CD14-positive monocyte (primary cell): Measurements from ENCODE around the gene TMEM182. TPM values are rescaled to one million over a fixed set of nuclear protein-coding genes. Genes with fewer than 3 reads are reported as not detected.

Experiments used
- DNase-seq, 3 donors: peaks; one replicate each; pipeline ENCODE4 v3.0.0-alpha.2; 2011 to 2022
- H2AFZ ChIP-seq: 2 replicates; pipeline ENCODE4 v1.6.0; 2012; ENCODE audit warnings: mild to moderate bottlenecking, low read depth, low read length, inconsistent platforms; ENCODE audit not compliant: insufficient read depth, poor library complexity, severe bottlenecking
- H3K27ac ChIP-seq, 2 donors: 1 replicate in 1 of 2; 2 replicates in 1 of 2; pipeline ENCODE4 v1.5.1; 2012 to 2013; ENCODE audit warnings: low read length in 2 of 2, control low read depth in 1 of 2, inconsistent platforms in 1 of 2, low read depth in 1 of 2, mild to moderate bottlenecking in 1 of 2
- H3K27me3 ChIP-seq, 2 donors: one replicate each; pipeline versions ENCODE4 v1.6.0 to v1.6.1; 2011 to 2013; ENCODE audit warnings: low read length in 2 of 2; ENCODE audit not compliant: control insufficient read depth in 2 of 2, insufficient read depth in 2 of 2
- H3K36me3 ChIP-seq, 2 donors: replicated peaks in 1 of 2; 1 replicate in 1 of 2; 2 replicates in 1 of 2; pipeline versions ENCODE4 v1.5.1 to v1.6.1; 2012 to 2013; ENCODE audit warnings: low read length in 2 of 2, control low read depth in 1 of 2, inconsistent platforms in 1 of 2, mild to moderate bottlenecking in 1 of 2; ENCODE audit not compliant: insufficient read depth in 2 of 2, control insufficient read depth in 1 of 2
- H3K4me1 ChIP-seq, 2 donors: 1 replicate in 1 of 2; 2 replicates in 1 of 2; pipeline versions ENCODE4 v1.5.1 to v1.6.1; 2012 to 2013; ENCODE audit warnings: low read length in 2 of 2, control low read depth in 1 of 2, inconsistent platforms in 1 of 2, mild to moderate bottlenecking in 1 of 2, moderate library complexity in 1 of 2; ENCODE audit not compliant: insufficient read depth in 2 of 2, control insufficient read depth in 1 of 2
- H3K4me2 ChIP-seq: replicated peaks from 2 replicates; pipeline ENCODE3; 2012; ENCODE audit warnings: low read length, moderate library complexity, mild to moderate bottlenecking; ENCODE audit not compliant: poor library complexity, severe bottlenecking; ENCODE audit errors: extremely low read depth
- H3K4me3 ChIP-seq, 3 experiments: fragments of 200-600 bp in 1 of 3; sonication (generic) in 1 of 3; replicated peaks in 1 of 3; 1 replicate in 2 of 3; 2 replicates in 1 of 3; pipeline ENCODE4 v1.5.1; 2011 to 2013; ENCODE audit warnings: low read length in 3 of 3, mild to moderate bottlenecking in 3 of 3, control low read depth in 2 of 3, low read depth in 2 of 3, inconsistent platforms in 1 of 3, moderate library complexity in 1 of 3
- H3K79me2 ChIP-seq: 2 replicates; pipeline ENCODE4 v1.6.0; 2012; ENCODE audit warnings: mild to moderate bottlenecking, control low read depth, inconsistent platforms, low read length, moderate library complexity; ENCODE audit not compliant: insufficient read depth
- H3K9ac ChIP-seq: 2 replicates; pipeline ENCODE4 v1.6.0; 2017; ENCODE audit warnings: low read length, mild to moderate bottlenecking; ENCODE audit not compliant: insufficient read depth, poor library complexity, severe bottlenecking
- H3K9me3 ChIP-seq, 2 donors: replicated peaks in 1 of 2; 1 replicate in 1 of 2; 2 replicates in 1 of 2; pipeline versions ENCODE4 v1.5.1 to v1.6.1; 2012 to 2013; ENCODE audit warnings: low read length in 2 of 2, control low read depth in 1 of 2; ENCODE audit not compliant: control insufficient read depth in 1 of 2, insufficient read depth in 1 of 2
- H4K20me1 ChIP-seq: 2 replicates; pipeline ENCODE4 v1.6.0; 2012; ENCODE audit warnings: mild to moderate bottlenecking, low read length, control low read depth, moderate library complexity; ENCODE audit not compliant: insufficient read depth
- H3K27ac Mint-ChIP-seq, 7 donors: one replicate each; pipeline ENCODE4 v1.8.0; 2020; ENCODE audit warnings: mild to moderate bottlenecking in 7 of 7, mixed read lengths in 7 of 7, moderate library complexity in 6 of 7, inconsistent platforms in 2 of 7
- H3K27me3 Mint-ChIP-seq, 3 donors: one replicate each; pipeline ENCODE4 v1.8.0; 2021 to 2022; ENCODE audit warnings: low read depth in 3 of 3, mild to moderate bottlenecking in 3 of 3, mixed read lengths in 3 of 3, moderate library complexity in 3 of 3, inconsistent platforms in 1 of 3
- H3K36me3 Mint-ChIP-seq, 2 donors: one replicate each; pipeline ENCODE4 v1.8.0; 2020; ENCODE audit warnings: mixed read lengths in 2 of 2, inconsistent platforms in 1 of 2, mild to moderate bottlenecking in 1 of 2
- H3K4me1 Mint-ChIP-seq: one replicate; pipeline ENCODE4 v1.8.0; 2020; ENCODE audit warnings: mild to moderate bottlenecking, mixed read lengths
- H3K4me3 Mint-ChIP-seq, 2 donors: one replicate each; pipeline ENCODE4 v1.8.0; 2020; ENCODE audit warnings: mild to moderate bottlenecking in 2 of 2, mixed read lengths in 2 of 2, moderate library complexity in 1 of 2
- H3K9me3 Mint-ChIP-seq, 7 donors: one replicate each; pipeline ENCODE4 v1.8.0; 2020 to 2022; ENCODE audit warnings: mixed read lengths in 7 of 7, mild to moderate bottlenecking in 6 of 7, moderate library complexity in 6 of 7, inconsistent platforms in 2 of 7
- WGBS: methylation state at CpG from one replicate; pipeline ENCODE4 v1.1.5; 2013; ENCODE audit warnings: missing lambda C conversion rate; ENCODE audit not compliant: insufficient coverage; 5-methylcytosine and 5-hydroxymethylcytosine counted together
- intact Hi-C, 2 donors: fragments of 100-400 bp; cut with micrococcal nuclease; formaldehyde crosslinking; loops; one replicate each; pipeline versions ENCODE4 v1.15.0 to v1.15.1; 2023
- polyA plus RNA-seq, 3 donors: library from polyadenylated mRNA; depleted of rRNA in 1 of 3; unstranded in 2 of 3; stranded (reverse) in 1 of 3; fragments of 300-500 nt in 2 of 3; fragments of >200 nt in 1 of 3; fragmentation: Illumina TruSeq in 2 of 3; gene quantifications; 1 replicate in 2 of 3; 2 replicates in 1 of 3; pipeline ENCODE4 v1.2.3, GENCODE V29; 2012 to 2021
- TF ChIP-seq, protein P1 (sequence below): fragments of 200-600 bp; IDR thresholded peaks from one replicate; pipeline ENCODE4 v1.8.0; 2022; ENCODE audit warnings: antibody characterized with exemption, mild to moderate bottlenecking

The TMEM182 gene
- polyA plus RNA-seq, 3 donors = 0.24 to 0.69 (median 0.28) TPM

DNA sequence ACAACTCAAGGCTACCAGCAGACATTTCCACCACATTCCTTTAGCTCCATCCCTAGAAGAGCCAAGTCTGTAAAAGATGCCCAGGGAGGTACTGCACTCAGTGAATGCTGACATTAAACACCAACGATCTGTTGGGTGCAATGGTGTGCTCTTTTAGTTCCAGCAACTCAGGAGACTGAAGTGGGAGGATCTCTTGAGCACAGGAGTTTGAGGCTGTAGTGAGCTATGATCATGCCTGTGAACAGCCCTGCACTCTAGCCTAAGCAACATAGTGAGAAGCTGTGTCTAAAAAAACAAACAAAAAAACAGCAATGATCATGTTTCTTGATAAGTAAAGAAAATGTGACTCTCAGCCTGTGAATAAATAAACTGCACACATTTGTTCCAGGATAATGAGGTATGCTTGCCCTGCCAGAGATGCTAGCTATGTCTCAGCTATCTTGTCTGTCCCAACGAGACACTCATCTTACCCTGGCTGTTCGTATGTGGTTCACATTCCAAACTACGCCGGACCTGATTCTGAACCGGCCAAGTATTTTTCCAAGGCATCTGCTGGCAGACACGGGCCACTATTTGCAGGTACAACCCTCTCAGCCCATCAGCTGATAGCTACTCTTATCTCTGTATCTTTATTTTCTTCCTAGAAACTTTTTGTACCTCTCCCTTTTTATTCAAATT, 21.8 kb downstream of the TMEM182 start:
- Histone ChIP-seq H3K9ac (no peak overlapping the region), H4K20me1 (no peaks in the 10 kb centered on the region), H3K9me3 (no peaks in the 10 kb centered on the region), H3K36me3 (no peaks in the 10 kb centered on the region), H3K27me3 (no peaks in the 10 kb centered on the region), H3K4me2 (no peak overlapping the region), H3K27ac (no peak overlapping the region), H3K4me3 (no peak overlapping the region), H2AFZ (no peak overlapping the region), H3K79me2 (no peaks in the 10 kb centered on the region), H3K4me1 (no peaks in the 10 kb centered on the region)
- Mint-ChIP-seq H3K4me3 (no peak overlapping the region), H3K36me3 (peaks cover 0 to 3% of the 10 kb centered on the region in 2 donors), H3K9me3 (peaks cover 0 to 4% (median 2%) of the 10 kb centered on the region in 7 donors), H3K4me1 (peaks cover 2% of the 10 kb centered on the region), H3K27ac (no peak overlapping the region), H3K27me3 (no peaks in the 10 kb centered on the region)
- no peak for DNase-seq
- intact Hi-C loops = no loop called here
- 76% methylated on average over 5 of the region's 7 CpGs for WGBS
- TF ChIP-seq, protein P1, sequence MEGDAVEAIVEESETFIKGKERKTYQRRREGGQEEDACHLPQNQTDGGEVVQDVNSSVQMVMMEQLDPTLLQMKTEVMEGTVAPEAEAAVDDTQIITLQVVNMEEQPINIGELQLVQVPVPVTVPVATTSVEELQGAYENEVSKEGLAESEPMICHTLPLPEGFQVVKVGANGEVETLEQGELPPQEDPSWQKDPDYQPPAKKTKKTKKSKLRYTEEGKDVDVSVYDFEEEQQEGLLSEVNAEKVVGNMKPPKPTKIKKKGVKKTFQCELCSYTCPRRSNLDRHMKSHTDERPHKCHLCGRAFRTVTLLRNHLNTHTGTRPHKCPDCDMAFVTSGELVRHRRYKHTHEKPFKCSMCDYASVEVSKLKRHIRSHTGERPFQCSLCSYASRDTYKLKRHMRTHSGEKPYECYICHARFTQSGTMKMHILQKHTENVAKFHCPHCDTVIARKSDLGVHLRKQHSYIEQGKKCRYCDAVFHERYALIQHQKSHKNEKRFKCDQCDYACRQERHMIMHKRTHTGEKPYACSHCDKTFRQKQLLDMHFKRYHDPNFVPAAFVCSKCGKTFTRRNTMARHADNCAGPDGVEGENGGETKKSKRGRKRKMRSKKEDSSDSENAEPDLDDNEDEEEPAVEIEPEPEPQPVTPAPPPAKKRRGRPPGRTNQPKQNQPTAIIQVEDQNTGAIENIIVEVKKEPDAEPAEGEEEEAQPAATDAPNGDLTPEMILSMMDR = no peak

DNA sequence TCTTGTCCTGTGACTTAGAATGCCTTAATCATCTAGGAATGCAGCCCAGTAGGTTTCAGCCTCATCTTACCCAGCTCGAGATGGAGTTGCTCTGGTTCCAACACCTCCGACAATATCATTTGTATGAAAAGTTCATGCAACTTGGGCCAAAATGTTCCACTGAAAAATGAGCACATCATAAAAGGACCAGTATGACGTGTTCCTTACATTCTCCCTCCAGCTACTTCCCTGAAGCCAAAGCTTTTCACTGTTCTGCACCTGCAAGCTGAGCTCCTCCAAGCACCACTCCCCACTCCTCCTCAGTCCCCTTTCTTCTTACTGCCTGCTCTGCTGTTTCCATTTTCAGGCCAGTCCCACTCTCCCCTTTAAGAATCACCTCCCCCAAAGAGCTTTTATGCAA, 23.1 kb downstream of the TMEM182 start:
- H3K4me1 ChIP-seq = no peaks in the 10 kb centered on the region
- H3K4me3 ChIP-seq = no peak overlapping the region
- no peaks in the 10 kb centered on the region for H3K36me3 ChIP-seq
- Mint-ChIP-seq H3K36me3 (peaks cover 0 to 3% of the 10 kb centered on the region in 2 donors), H3K4me1 (peaks cover 12% of the 10 kb centered on the region), H3K27ac (no peak overlapping the region), H3K9me3 (peaks cover 0 to 4% (median 0%) of the 10 kb centered on the region in 7 donors), H3K4me3 (no peak overlapping the region), H3K27me3 (no peaks in the 10 kb centered on the region)
- TF ChIP-seq, protein P1 = no peak
- 100% methylated on average over 3 of the region's 3 CpGs for WGBS
- DNase-seq = no peak
- H3K79me2 ChIP-seq = no peaks in the 10 kb centered on the region
- no peaks in the 10 kb centered on the region for H4K20me1 ChIP-seq
- no peaks in the 10 kb centered on the region for H3K27me3 ChIP-seq
- intact Hi-C loops = no loop called here
- no peak overlapping the region for H2AFZ ChIP-seq
- no peak overlapping the region for H3K27ac ChIP-seq
- H3K9me3 ChIP-seq = no peaks in the 10 kb centered on the region
- no peak overlapping the region for H3K4me2 ChIP-seq
- no peak overlapping the region for H3K9ac ChIP-seq
